HG02938 (cell line): ENCODE measurements around the gene HIBADH.
"Not testable (repeated sequence)": the region's sequence is repeated elsewhere in the genome, so short reads cannot be mapped to it uniquely, and the experiment has no call there.

Experiments
- ATAC-seq: cut with Tn5 transposase; IDR thresholded peaks from one replicate; pipeline ENCODE4 v1.9.1; 2021; ENCODE audit warnings: mild to moderate bottlenecking, moderate library complexity; ENCODE audit not compliant: unreplicated experiment

Gene HIBADH

DNA sequence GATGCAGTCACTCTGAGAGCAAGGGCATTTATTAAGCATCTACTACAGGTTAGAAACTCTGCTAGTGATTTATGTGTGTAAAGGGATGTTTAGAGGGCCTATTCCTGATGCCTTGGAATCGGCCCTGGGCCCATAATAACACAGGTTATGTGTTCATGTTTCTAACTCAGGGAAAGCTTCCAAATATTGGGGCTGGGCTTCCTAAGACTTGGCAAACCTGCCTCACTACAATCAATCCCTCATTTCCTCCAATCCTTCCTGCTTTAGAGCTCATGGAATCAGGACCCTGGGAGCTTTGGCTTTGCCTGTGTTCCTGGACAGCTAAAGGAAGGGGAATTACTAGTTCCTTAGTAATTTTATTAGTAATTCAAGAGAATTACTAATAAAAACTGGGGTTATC, 148.8 kb downstream of the HIBADH start:
- no peak for ATAC-seq

- ATAC-seq, result not testable (repeated sequence)
Measured at GRCh38 chr7:27511370-27511769, 151.3 kb downstream of the HIBADH start.

DNA sequence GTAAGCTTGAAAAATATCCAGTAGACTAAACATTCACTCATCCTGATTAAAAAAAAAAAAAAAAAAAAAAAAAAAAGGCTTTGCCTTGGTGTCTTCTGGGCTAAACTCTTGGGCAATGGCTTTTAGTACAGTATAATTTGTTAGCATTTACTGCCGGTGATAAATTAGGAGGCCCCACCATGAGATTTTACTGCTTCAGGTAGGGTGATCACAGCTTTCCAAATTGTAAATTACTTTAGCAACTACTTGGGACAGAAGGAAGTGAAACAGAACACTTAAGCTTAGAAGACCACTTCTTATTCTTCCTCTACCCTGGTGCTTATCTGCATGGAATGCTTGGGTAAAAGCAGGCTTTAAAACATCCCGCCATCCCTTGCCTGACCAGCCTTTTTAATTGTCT, 152.1 kb downstream of the HIBADH start:
- no peak for ATAC-seq

DNA sequence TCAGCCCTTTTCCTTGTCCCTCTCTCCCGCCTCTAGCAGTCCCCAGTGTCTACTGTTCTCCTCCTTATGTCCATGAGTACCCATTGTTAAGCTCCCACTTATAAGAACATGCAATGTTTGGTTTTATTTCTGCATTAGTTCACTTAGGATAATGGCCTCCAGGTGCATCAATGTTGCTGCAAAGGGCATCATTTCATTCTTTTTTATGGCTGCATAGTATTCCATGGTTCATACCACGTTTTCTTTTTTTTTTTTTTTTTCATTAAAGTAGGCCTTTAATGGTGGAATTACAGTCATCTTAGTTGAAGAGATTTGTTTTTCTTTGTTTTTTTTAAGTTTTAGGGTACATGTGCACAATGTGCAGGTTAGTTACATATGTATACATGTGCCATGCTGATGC, 160.8 kb downstream of the HIBADH start:
- ATAC-seq, result not testable (repeated sequence)

DNA sequence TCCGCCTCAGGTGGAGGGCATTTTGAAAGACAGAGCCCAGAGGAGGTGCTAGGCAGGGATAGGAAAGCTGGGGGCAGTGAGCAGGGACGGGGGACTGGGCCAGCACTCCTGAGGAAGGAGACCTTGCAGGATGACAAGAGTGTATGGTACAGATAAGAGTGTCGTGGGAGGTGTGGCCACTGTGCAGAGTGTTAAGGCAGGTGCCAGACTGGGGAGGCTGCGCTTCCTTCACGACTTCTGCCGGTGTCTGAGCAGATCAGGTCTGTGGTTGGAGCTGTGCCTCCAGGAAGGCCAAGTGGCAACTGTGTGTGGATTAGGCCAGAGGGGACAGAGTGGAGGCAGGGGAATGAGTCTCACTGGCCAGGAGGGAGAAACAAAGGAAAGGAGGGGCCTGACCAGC, 161.7 kb downstream of the HIBADH start:
- no peak for ATAC-seq

DNA sequence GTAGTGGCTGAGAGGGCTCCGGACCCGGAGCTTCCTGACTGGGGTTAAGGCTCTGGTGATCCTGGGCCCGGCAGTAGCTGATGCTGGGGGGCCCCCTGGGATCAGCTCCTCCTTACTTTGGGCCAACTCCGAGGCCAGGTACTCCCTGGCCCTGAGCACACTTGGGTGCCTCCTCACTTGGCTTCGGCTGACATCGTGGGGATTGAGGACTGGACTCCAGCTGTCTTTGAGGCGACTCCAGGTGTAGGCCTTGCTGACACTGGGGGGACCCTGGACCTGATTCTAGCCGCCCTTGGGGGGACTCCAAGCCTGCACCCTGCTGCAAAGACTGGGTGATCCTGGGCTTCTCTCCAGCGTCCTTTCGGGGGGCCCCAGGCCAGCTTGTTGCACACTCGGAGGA, 170.5 kb downstream of the HIBADH start:
- ATAC-seq, result no peak

DNA sequence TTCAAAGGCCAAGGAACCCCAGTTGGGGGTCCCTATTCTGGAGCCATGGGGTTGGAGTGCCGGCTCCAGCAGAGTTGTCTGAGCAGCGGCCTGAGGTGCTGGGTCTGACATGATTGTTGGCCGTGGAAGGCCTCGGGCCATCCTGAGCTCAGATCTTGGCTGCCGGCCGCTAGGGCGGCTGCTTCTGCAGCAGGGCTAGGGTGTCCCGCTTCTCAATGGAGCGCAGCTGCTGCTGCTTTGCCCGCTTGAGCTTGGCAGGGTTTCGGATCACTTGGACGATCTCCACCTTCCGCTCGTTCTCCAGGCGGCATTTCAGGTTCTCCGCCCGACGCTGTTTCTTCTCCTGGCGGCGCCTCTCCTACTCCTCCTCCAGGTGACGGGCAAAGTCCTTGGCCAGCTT, 171.1 kb downstream of the HIBADH start:
- ATAC-seq, result no peak

DNA sequence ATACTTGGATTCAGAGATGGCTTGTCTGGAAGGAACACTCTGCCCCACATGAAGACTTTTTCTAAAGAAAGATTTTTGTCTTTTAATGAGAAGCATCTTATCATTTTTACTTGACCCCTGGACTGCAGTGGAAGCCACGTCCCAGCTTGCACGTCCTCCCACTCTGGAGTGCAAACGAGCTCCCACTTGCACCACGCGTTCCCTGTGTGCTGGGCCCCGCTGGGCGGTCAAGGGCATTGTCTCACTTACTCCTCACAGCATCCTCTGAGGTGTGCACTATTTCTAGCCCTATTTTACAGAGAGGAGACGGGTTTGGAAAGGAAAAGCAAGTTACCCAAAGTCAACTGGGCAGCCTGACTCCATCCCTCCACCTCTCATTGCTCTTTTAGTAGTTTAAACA, 175.2 kb downstream of the HIBADH start:
- ATAC-seq, result no peak

DNA sequence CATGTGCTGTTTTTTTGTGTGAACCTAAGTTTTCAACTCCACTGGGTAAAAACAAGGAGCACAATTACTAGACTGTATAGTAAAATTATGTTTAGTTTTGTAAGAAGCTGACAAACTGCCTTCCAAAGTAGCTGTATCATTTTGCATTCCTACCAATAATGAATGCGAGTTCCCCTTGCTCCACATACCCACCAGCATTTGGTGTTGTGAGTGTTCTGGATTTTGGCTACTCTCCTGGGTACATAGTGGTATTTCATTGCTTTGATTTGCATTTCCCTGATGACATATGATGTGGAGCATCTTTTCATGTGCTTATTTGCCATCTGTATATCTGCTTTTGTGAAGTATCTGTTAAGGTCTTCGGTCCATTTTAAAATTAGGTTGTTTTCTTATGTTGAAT, 178.2 kb downstream of the HIBADH start:
- no peak for ATAC-seq

DNA sequence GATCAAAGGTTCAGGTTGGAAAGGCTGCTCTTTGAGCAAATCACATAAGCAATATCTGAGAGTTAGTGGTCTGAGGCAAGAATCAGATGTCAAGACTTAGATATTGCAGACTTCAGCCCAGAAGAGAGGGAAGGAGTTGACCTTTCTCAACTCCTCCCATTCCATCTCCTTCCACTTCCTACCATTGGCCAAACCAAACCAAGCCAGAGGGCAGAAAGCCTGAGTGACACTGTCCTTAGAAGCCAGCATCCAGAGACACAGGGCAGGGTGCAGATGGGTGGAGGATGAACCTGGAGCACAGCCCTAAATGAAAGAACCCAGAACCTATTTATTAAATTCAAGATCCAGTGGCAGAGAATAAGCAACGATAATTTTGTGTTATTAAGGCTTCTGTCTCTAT, 180.5 kb downstream of the HIBADH start:
- no peak for ATAC-seq

DNA sequence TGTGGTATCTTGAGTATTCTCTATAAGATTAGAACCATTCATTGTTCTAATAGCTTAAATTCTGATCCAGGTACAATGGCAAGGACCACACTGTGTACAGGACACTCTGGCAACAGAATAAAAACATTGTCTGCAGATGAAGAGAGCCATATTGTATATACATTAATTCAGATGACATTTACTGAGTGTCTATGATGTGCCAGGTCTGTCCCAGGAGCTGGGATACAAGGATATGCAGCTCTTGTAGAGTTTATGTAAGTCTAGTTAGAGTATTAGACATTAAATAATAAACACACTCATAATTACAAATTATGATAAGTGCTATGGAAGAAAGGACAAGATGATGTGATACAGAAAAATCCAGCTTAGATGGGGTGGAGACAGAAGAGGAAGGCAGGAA, 184.1 kb downstream of the HIBADH start:
- ATAC-seq, result no peak

GRCh38 chr7:27478084-27478483, 184.6 kb downstream of the HIBADH start:
- no peak for ATAC-seq

GRCh38 chr7:27476493-27476892, 186.2 kb downstream of the HIBADH start:
- ATAC-seq, result no peak
